Progenitor cell of endocrine pancreas (in vitro differentiated cells): ENCODE data around the gene PNPLA3. TPM values are rescaled to one million over a fixed set of nuclear protein-coding genes. Genes with fewer than 3 reads are reported as not detected.

Experiments
- DNase-seq: peaks from one replicate; pipeline ENCODE4 v3.0.0; 2021; ENCODE audit warnings: low spot score; ENCODE audit not compliant: unreplicated experiment
- H3K27ac Mint-ChIP-seq: 2 replicates; pipeline ENCODE4 v1.8.0; 2021; ENCODE audit warnings: mild to moderate bottlenecking, moderate library complexity, mixed read lengths
- H3K27me3 Mint-ChIP-seq: 2 replicates; pipeline ENCODE4 v1.8.0; 2021; ENCODE audit warnings: mixed read lengths
- H3K36me3 Mint-ChIP-seq: 2 replicates; pipeline ENCODE4 v1.8.0; 2022; ENCODE audit warnings: mixed read lengths; ENCODE audit not compliant: insufficient read depth
- H3K4me1 Mint-ChIP-seq: 2 replicates; pipeline ENCODE4 v1.8.0; 2021; ENCODE audit warnings: low read depth, mixed read lengths
- H3K4me3 Mint-ChIP-seq: 2 replicates; pipeline ENCODE4 v1.8.0; 2021; ENCODE audit warnings: low read depth, mild to moderate bottlenecking, moderate library complexity, mixed read lengths
- H3K9me3 Mint-ChIP-seq: 2 replicates; pipeline ENCODE4 v1.8.0; 2021; ENCODE audit warnings: low read depth, mixed read lengths
- CTCF ChIP-seq: fragments of 200-600 bp; sonication (generic); IDR thresholded peaks from one replicate; pipeline ENCODE4 v1.5.0; 2021; ENCODE audit warnings: antibody characterized with exemption, mild to moderate bottlenecking; ENCODE audit not compliant: unreplicated experiment
- total RNA-seq: library from RNA; stranded (reverse); gene quantifications from 2 replicates; pipeline ENCODE4 v1.2.1, GENCODE V29; 2021

The PNPLA3 gene
- total RNA-seq, 1 donor from 2014 or later, result 11.4 TPM

GRCh38 chr22:43969021-43969878, 45.6 kb downstream of the PNPLA3 start:
- H3K4me3 Mint-ChIP-seq, result no peak overlapping the region
- no peaks in the 10 kb centered on the region for H3K9me3 Mint-ChIP-seq
- H3K4me1 Mint-ChIP-seq, result peaks cover 3% of the 10 kb centered on the region
- no peak overlapping the region for H3K27ac Mint-ChIP-seq
- peaks cover 33% of the 10 kb centered on the region for H3K36me3 Mint-ChIP-seq
- no peak for DNase-seq
- no peaks in the 10 kb centered on the region for H3K27me3 Mint-ChIP-seq
- no peak for TF ChIP-seq CTCF

- no peak for TF ChIP-seq CTCF
- peaks cover 32% of the 10 kb centered on the region for H3K36me3 Mint-ChIP-seq
- no peak overlapping the region for H3K4me3 Mint-ChIP-seq
- DNase-seq, result no peak
- H3K9me3 Mint-ChIP-seq, result no peaks in the 10 kb centered on the region
- peaks cover 3% of the 10 kb centered on the region for H3K4me1 Mint-ChIP-seq
- no peaks in the 10 kb centered on the region for H3K27me3 Mint-ChIP-seq
- H3K27ac Mint-ChIP-seq, result no peak overlapping the region
Observed at GRCh38 chr22:43969989-43970755, 46.6 kb downstream of the PNPLA3 start.

GRCh38 chr22:43971112-43971511, 47.5 kb downstream of the PNPLA3 start:
- no peaks in the 10 kb centered on the region for H3K27me3 Mint-ChIP-seq
- H3K27ac Mint-ChIP-seq, result no peak overlapping the region
- no peaks in the 10 kb centered on the region for H3K9me3 Mint-ChIP-seq
- DNase-seq, result no peak
- H3K36me3 Mint-ChIP-seq, result peaks cover 29% of the 10 kb centered on the region
- TF ChIP-seq CTCF, result no peak
- H3K4me1 Mint-ChIP-seq, result peaks cover 3% of the 10 kb centered on the region
- H3K4me3 Mint-ChIP-seq, result no peak overlapping the region

- DNase-seq, result no peak
- Mint-ChIP-seq H3K27ac (no peak overlapping the region), H3K27me3 (no peaks in the 10 kb centered on the region)
Observed at GRCh38 chr22:43972931-43973462, 49.4 kb downstream of the PNPLA3 start.

More at GRCh38 chr22:43972931-43973462, 49.4 kb downstream of the PNPLA3 start:
- TF ChIP-seq CTCF, result no peak
- Mint-ChIP-seq H3K4me1 (peaks cover 3% of the 10 kb centered on the region), H3K4me3 (no peak overlapping the region), H3K36me3 (peaks cover 18% of the 10 kb centered on the region), H3K9me3 (no peaks in the 10 kb centered on the region)
